Loucy (cell line): Measurements from ENCODE around the gene NAXD.
A peak's percentile ranks its signal among the peaks of the same experiment; 100 is the strongest.

ENCODE experiments used
- H2AFZ ChIP-seq: fragments of 200-600 bp; sonication (generic); 2 replicates; pipeline ENCODE4 v1.6.0; 2016; ENCODE audit warnings: antibody characterized with exemption, mild to moderate bottlenecking, low read length, moderate library complexity
- H3F3A ChIP-seq: fragments of 200-600 bp; 2 replicates; pipeline ENCODE4 v1.6.0; 2016; ENCODE audit warnings: antibody characterized with exemption, low read depth, mild to moderate bottlenecking
- H3K27me3 ChIP-seq: fragments of 200-600 bp; sonication (generic); 2 replicates; pipeline ENCODE4 v1.6.1; 2014; ENCODE audit warnings: low read length, mild to moderate bottlenecking; ENCODE audit not compliant: insufficient read depth, poor library complexity, severe bottlenecking
- H3K36me3 ChIP-seq: fragments of 200-600 bp; sonication (generic); 2 replicates; pipeline ENCODE4 v1.6.1; 2016; ENCODE audit warnings: low read length; ENCODE audit not compliant: insufficient read depth
- H3K4me1 ChIP-seq: fragments of 200-600 bp; sonication (generic); 2 replicates; pipeline ENCODE4 v1.5.1; 2014; ENCODE audit warnings: low read length, mild to moderate bottlenecking; ENCODE audit not compliant: insufficient read depth, poor library complexity, severe bottlenecking
- H3K4me2 ChIP-seq: fragments of 200-600 bp; sonication (generic); 2 replicates; pipeline ENCODE4 v1.6.0; 2014; ENCODE audit warnings: antibody characterized with exemption, low read length, low read depth, mild to moderate bottlenecking; ENCODE audit not compliant: poor library complexity, severe bottlenecking
- H3K4me3 ChIP-seq: fragments of 200-600 bp; sonication (generic); 2 replicates; pipeline ENCODE4 v1.5.1; 2014; ENCODE audit warnings: low read length, mild to moderate bottlenecking, mixed read lengths; ENCODE audit not compliant: poor library complexity, severe bottlenecking
- H3K79me2 ChIP-seq: fragments of 200-600 bp; sonication (generic); 2 replicates; pipeline ENCODE4 v1.6.1; 2014; ENCODE audit warnings: low read length; ENCODE audit not compliant: insufficient read depth
- H3K9ac ChIP-seq: fragments of 200-600 bp; sonication (generic); 2 replicates; pipeline ENCODE4 v1.6.0; 2014; ENCODE audit warnings: mild to moderate bottlenecking, low read depth, low read length, moderate library complexity; ENCODE audit not compliant: poor library complexity, severe bottlenecking
- H3K9me2 ChIP-seq: fragments of 200-600 bp; sonication (generic); replicated peaks from 2 replicates; pipeline ENCODE4 v1.6.1; 2016; ENCODE audit warnings: low read depth, low read length, mixed read lengths
- H3K9me3 ChIP-seq: fragments of 200-600 bp; sonication (generic); 2 replicates; pipeline ENCODE4 v1.6.1; 2014; ENCODE audit warnings: mild to moderate bottlenecking, antibody characterized with exemption, low read length, low read depth; ENCODE audit not compliant: insufficient read depth
- H4K20me1 ChIP-seq: fragments of 200-600 bp; sonication (generic); 2 replicates; pipeline ENCODE4 v1.6.0; 2014; ENCODE audit warnings: antibody characterized with exemption, low read length, mild to moderate bottlenecking; ENCODE audit not compliant: insufficient read depth, poor library complexity, severe bottlenecking
- CTCF ChIP-seq: fragments of 200-600 bp; sonication (generic); conservative IDR thresholded peaks from 2 replicates; pipeline ENCODE4 v1.5.1; 2014; ENCODE audit warnings: mild to moderate bottlenecking, antibody characterized with exemption, low read length
- EZH2phosphoT487 ChIP-seq: fragments of 200-600 bp; IDR thresholded peaks from 2 replicates; pipeline ENCODE4 v1.6.1; 2018; ENCODE audit warnings: antibody characterized with exemption, mild to moderate bottlenecking, moderate library complexity, borderline replicate concordance

Gene NAXD

GRCh38 chr13:110617321-110618072 lies 2.2 kb downstream of the NAXD start:
- Histone ChIP-seq H4K20me1 (peaks cover 24% of the 10 kb centered on the region), H2AFZ (no peak overlapping the region), H3K36me3 (peaks cover 7% of the 10 kb centered on the region; the same call in 1 of the 2 replicates), H3K79me2 (peaks cover 65% of the 10 kb centered on the region), H3K4me1 (peaks cover 23% of the 10 kb centered on the region), H3K27me3 (peaks cover 15% of the 10 kb centered on the region), H3K9me3 (no peaks in the 10 kb centered on the region), H3K9me2 (no peaks in the 10 kb centered on the region), H3K4me3 (peak overlapping the region; percentile 81), H3K9ac (peak overlapping the region; percentile 74), H3F3A (no peaks in the 10 kb centered on the region), H3K4me2 (peak overlapping the region; percentile 96)
- TF ChIP-seq CTCF: no peak
- no peak for TF ChIP-seq EZH2phosphoT487

GRCh38 chr13:110618167-110618566 lies 2.8 kb downstream of the NAXD start:
- Histone ChIP-seq H4K20me1 (peaks cover 24% of the 10 kb centered on the region), H2AFZ (no peak overlapping the region), H3K4me2 (peak overlapping the region; percentile 3), H3K27me3 (peaks cover 8% of the 10 kb centered on the region), H3F3A (no peaks in the 10 kb centered on the region), H3K9ac (no peak overlapping the region), H3K79me2 (peaks cover 71% of the 10 kb centered on the region), H3K9me3 (no peaks in the 10 kb centered on the region), H3K4me3 (no peak overlapping the region), H3K4me1 (peaks cover 23% of the 10 kb centered on the region), H3K9me2 (no peaks in the 10 kb centered on the region), H3K36me3 (peaks cover 13% of the 10 kb centered on the region; the same call in 1 of the 2 replicates)
- TF ChIP-seq CTCF (no peak), EZH2phosphoT487 (no peak)

GRCh38 chr13:110618780-110619179 lies 3.4 kb downstream of the NAXD start:
- Histone ChIP-seq H3K9me2 (no peaks in the 10 kb centered on the region), H3K27me3 (peaks cover 6% of the 10 kb centered on the region), H3K9me3 (no peaks in the 10 kb centered on the region), H3K79me2 (peaks cover 74% of the 10 kb centered on the region), H3F3A (no peaks in the 10 kb centered on the region), H3K36me3 (peaks cover 17% of the 10 kb centered on the region; the same call in 1 of the 2 replicates), H3K4me1 (peaks cover 23% of the 10 kb centered on the region), H3K4me2 (peak overlapping the region; percentile 3), H4K20me1 (peaks cover 24% of the 10 kb centered on the region), H3K4me3 (no peak overlapping the region), H2AFZ (no peak overlapping the region), H3K9ac (no peak overlapping the region)
- TF ChIP-seq CTCF: no peak
- no peak for TF ChIP-seq EZH2phosphoT487
